ENCODE measurements around the gene ARHGEF9. TPM values are rescaled to one million over a fixed set of nuclear protein-coding genes. Genes with fewer than 3 reads are reported as not detected.

Gene ARHGEF9
- total and polyA plus RNA-seq, 2 of the 8 experiments (the other 6 are each of a cell fraction or from before 2014, with no cell fraction given): 28.7 to 31.8 TPM

GRCh38 chrX:63764946-63765345 lies 20.1 kb downstream of the ARHGEF9 start (continued):
- TF ChIP-seq BRCA1 (IDR thresholded peaks at IDR 0.05; ENCODE audit: low read depth, low read length) (no peak), HDAC6 (IDR thresholded peaks at IDR 0.05; ENCODE audit: low read depth, low read length) (no peak), CTCF (IDR thresholded peaks at IDR 0.05; ENCODE audit: control extremely low read depth in 1 of 3, insufficient read depth in 1 of 3, low read depth in 1 of 3, low read length in 3 of 3) (no peak)
